DMS153 (cell line): ENCODE results near the gene LRP1B.
"Not testable (repeated sequence)": the region's sequence is repeated elsewhere in the genome, so short reads cannot be mapped to it uniquely, and the experiment has no call there.

Experiments used
- DNase-seq: peaks from one replicate; lab custom pipeline; 2025; lab: John Stamatoyannopoulos, UW

The LRP1B gene

GRCh38 chr2:141878016-141878415, 252.8 kb downstream of the LRP1B start:
- DNase-seq: no peak

- no peak for DNase-seq
These were observed 258.7 kb downstream of the LRP1B start for GRCh38 chr2:141871913-141872634.

- no peak for DNase-seq
These were observed 261.2 kb downstream of the LRP1B start for GRCh38 chr2:141869572-141869971.

GRCh38 chr2:141863964-141864363, 266.9 kb downstream of the LRP1B start:
- DNase-seq: no peak

- no peak for DNase-seq
These were observed 274.4 kb downstream of the LRP1B start for GRCh38 chr2:141856215-141856919.

GRCh38 chr2:141848191-141848590, 282.6 kb downstream of the LRP1B start:
- no peak for DNase-seq

- no peak for DNase-seq
These were observed 286.6 kb downstream of the LRP1B start for GRCh38 chr2:141844231-141844630.

- DNase-seq: no peak
These were observed 295.7 kb downstream of the LRP1B start for GRCh38 chr2:141835103-141835502.

- DNase-seq: no peak
These were observed 302.1 kb downstream of the LRP1B start for GRCh38 chr2:141828761-141829160.

GRCh38 chr2:141824790-141825189, 306.0 kb downstream of the LRP1B start:
- DNase-seq: no peak

- no peak for DNase-seq
These were observed 309.9 kb downstream of the LRP1B start for GRCh38 chr2:141820893-141821292.

GRCh38 chr2:141815320-141815719, 315.5 kb downstream of the LRP1B start:
- DNase-seq: not testable (repeated sequence)

GRCh38 chr2:141814150-141814549, 316.7 kb downstream of the LRP1B start:
- DNase-seq: no peak

GRCh38 chr2:141810148-141810547, 320.7 kb downstream of the LRP1B start:
- DNase-seq: no peak

GRCh38 chr2:141806090-141806489, 324.7 kb downstream of the LRP1B start:
- no peak for DNase-seq

- DNase-seq: no peak
These were observed 325.5 kb downstream of the LRP1B start for GRCh38 chr2:141805302-141805701.

GRCh38 chr2:141796449-141796848, 334.4 kb downstream of the LRP1B start:
- DNase-seq: no peak

- no peak for DNase-seq
These were observed 339.3 kb downstream of the LRP1B start for GRCh38 chr2:141791521-141791920.

- no peak for DNase-seq
These were observed 348.2 kb downstream of the LRP1B start for GRCh38 chr2:141782574-141782973.

GRCh38 chr2:141778315-141778835, 352.4 kb downstream of the LRP1B start:
- DNase-seq: no peak

GRCh38 chr2:141770530-141770929, 360.3 kb downstream of the LRP1B start:
- no peak for DNase-seq

- no peak for DNase-seq
These were observed 363.1 kb downstream of the LRP1B start for GRCh38 chr2:141767691-141768090.

GRCh38 chr2:141767051-141767450, 363.8 kb downstream of the LRP1B start:
- no peak for DNase-seq
